H1 (cell line): ENCODE data around the gene ADAM12. TPM values are rescaled to one million over a fixed set of nuclear protein-coding genes. Genes with fewer than 3 reads are reported as not detected.

Source experiments
- CTCF ChIA-PET: fragments of 300-600 bp; sonication (Branson Sonifier 250); formaldehyde crosslinking; loops from one replicate; lab custom pipeline; 2021; ENCODE audit not compliant: partially characterized antibody; lab: Charles Lee
- POLR2A ChIA-PET: fragments of 300-600 bp; sonication (Branson Sonifier 250); formaldehyde crosslinking; loops from one replicate; lab custom pipeline; 2021; ENCODE audit warnings: inconsistent platforms; ENCODE audit not compliant: partially characterized antibody; lab: Charles Lee
- DNase-seq, 2 experiments: peaks; one replicate each; pipeline versions ENCODE4 v3.0.0 to v3.0.0-alpha.2; 2010 to 2022; ENCODE audit warnings: low spot score in 2 of 2, low read depth in 1 of 2, mixed read lengths in 1 of 2
- FAIRE-seq: peaks from 2 replicates; lab custom pipeline; 2011; peaks lifted over from hg19 to GRCh38; lab: Jason Lieb, UNC
- H2AFZ ChIP-seq: 2 replicates; pipeline ENCODE4 v1.8.1; 2012; ENCODE audit warnings: low read length, inconsistent platforms
- H2AK5ac ChIP-seq: 2 replicates; pipeline ENCODE4 v1.6.1; 2013; ENCODE audit warnings: low read depth, low read length
- H2BK120ac ChIP-seq: replicated peaks from 2 replicates; pipeline ENCODE3; 2013; ENCODE audit warnings: low read depth, low read length, inconsistent platforms
- H2BK12ac ChIP-seq: 2 replicates; pipeline ENCODE4 v1.6.1; 2013; ENCODE audit warnings: low read depth, low read length
- H2BK15ac ChIP-seq: 2 replicates; pipeline ENCODE4 v1.6.1; 2013; ENCODE audit warnings: low read length
- H2BK20ac ChIP-seq: 2 replicates; pipeline ENCODE4 v1.6.1; 2013; ENCODE audit warnings: low read length
- H2BK5ac ChIP-seq: 2 replicates; pipeline ENCODE4 v1.6.1; 2013; ENCODE audit warnings: low read depth, low read length
- H3K14ac ChIP-seq: 2 replicates; pipeline ENCODE4 v1.6.1; 2013; ENCODE audit warnings: inconsistent platforms; ENCODE audit not compliant: insufficient read length
- H3K18ac ChIP-seq: 2 replicates; pipeline ENCODE4 v1.6.1; 2013; ENCODE audit warnings: low read length; ENCODE audit errors: extremely low read depth
- H3K23ac ChIP-seq: 2 replicates; pipeline ENCODE4 v1.6.1; 2013; ENCODE audit warnings: inconsistent platforms; ENCODE audit not compliant: insufficient read length
- H3K23me2 ChIP-seq: 2 replicates; pipeline ENCODE4 v1.6.1; 2013; ENCODE audit warnings: low read depth, low read length
- H3K27ac ChIP-seq: 2 replicates; pipeline ENCODE4 v1.6.1; 2011; ENCODE audit warnings: low read depth, low read length, inconsistent platforms
- H3K27me3 ChIP-seq, 4 experiments: replicated peaks in 1 of 4; 1 replicate in 1 of 4; 2 replicates in 3 of 4; pipeline versions ENCODE4 v1.6.1 to v1.8.1; 2011 to 2013; ENCODE audit warnings: low read length in 3 of 4, mild to moderate bottlenecking in 3 of 4, inconsistent platforms in 2 of 4, mixed read lengths in 2 of 4, moderate library complexity in 1 of 4; ENCODE audit not compliant: control insufficient read depth in 3 of 4, insufficient read depth in 3 of 4; ENCODE audit errors: extremely low read depth in 1 of 4
- H3K36me3 ChIP-seq, 4 experiments: 2 replicates each; pipeline versions ENCODE4 v1.6.1 to v1.8.1; 2011 to 2013; ENCODE audit warnings: mild to moderate bottlenecking in 4 of 4, low read length in 3 of 4, moderate library complexity in 2 of 4, control low read depth in 1 of 4, inconsistent platforms in 1 of 4; ENCODE audit not compliant: insufficient read depth in 4 of 4, control insufficient read depth in 2 of 4
- H3K4ac ChIP-seq: replicated peaks from 2 replicates; pipeline ENCODE3; 2013; ENCODE audit warnings: low read length, low read depth, mixed read lengths, inconsistent platforms; ENCODE audit not compliant: insufficient read length
- H3K4me1 ChIP-seq, 4 experiments: replicated peaks in 1 of 4; 1 replicate in 1 of 4; 2 replicates in 3 of 4; pipeline versions ENCODE4 v1.6.1 to v1.8.1; 2011 to 2013; ENCODE audit warnings: low read length in 3 of 4, inconsistent platforms in 2 of 4, mixed read lengths in 1 of 4; ENCODE audit not compliant: insufficient read depth in 4 of 4, control insufficient read depth in 3 of 4
- H3K4me2 ChIP-seq, 2 experiments: 2 replicates each; pipeline versions ENCODE4 v1.6.1 to v1.8.1; 2011 to 2013; ENCODE audit warnings: low read depth in 2 of 2, low read length in 2 of 2, control low read depth in 1 of 2, inconsistent platforms in 1 of 2, mild to moderate bottlenecking in 1 of 2; ENCODE audit not compliant: insufficient read depth in 1 of 2
- H3K4me3 ChIP-seq, 4 experiments: fragments of 200-600, 300-600 bp in 1 of 4; sonication (generic), shearing (Covaris generic), sonication (Bioruptor Twin) in 1 of 4; 2 replicates each; pipeline versions ENCODE4 v1.5.1 to v1.8.1; 2011 to 2016; ENCODE audit warnings: low read length in 4 of 4, low read depth in 3 of 4, control low read depth in 2 of 4, inconsistent platforms in 2 of 4, mild to moderate bottlenecking in 2 of 4, mixed read lengths in 1 of 4, moderate library complexity in 1 of 4; ENCODE audit not compliant: insufficient read depth in 2 of 4; ENCODE audit errors: extremely low read depth in 1 of 4
- H3K56ac ChIP-seq: replicated peaks from 2 replicates; pipeline ENCODE3; 2013; ENCODE audit warnings: low read depth, mild to moderate bottlenecking, mixed read lengths, low read length, inconsistent platforms; ENCODE audit not compliant: insufficient read length
- H3K79me1 ChIP-seq: 2 replicates; pipeline ENCODE4 v1.6.1; 2013; ENCODE audit warnings: low read depth, low read length, control low read depth
- H3K79me2 ChIP-seq, 2 experiments: 2 replicates each; pipeline versions ENCODE4 v1.6.1 to v1.8.1; 2012 to 2013; ENCODE audit warnings: low read length in 2 of 2, mild to moderate bottlenecking in 2 of 2, inconsistent platforms in 1 of 2; ENCODE audit not compliant: insufficient read depth in 2 of 2, control insufficient read depth in 1 of 2
- H3K9ac ChIP-seq, 4 experiments: replicated peaks in 1 of 4; 1 replicate in 1 of 4; 2 replicates in 3 of 4; pipeline versions ENCODE4 v1.6.1 to v1.8.1; 2011 to 2013; ENCODE audit warnings: low read depth in 3 of 4, low read length in 3 of 4, control low read depth in 2 of 4, mild to moderate bottlenecking in 2 of 4, moderate library complexity in 2 of 4, inconsistent platforms in 1 of 4; ENCODE audit errors: extremely low read depth in 1 of 4
- H3K9me3 ChIP-seq, 2 experiments: 2 replicates each; pipeline versions ENCODE4 v1.6.1 to v1.8.1; 2012 to 2013; ENCODE audit warnings: mild to moderate bottlenecking in 2 of 2, moderate library complexity in 2 of 2, control low read depth in 1 of 2, inconsistent platforms in 1 of 2, low read depth in 1 of 2, low read length in 1 of 2, mixed read lengths in 1 of 2; ENCODE audit not compliant: insufficient read depth in 2 of 2
- H4K20me1 ChIP-seq, 2 experiments: replicated peaks in 1 of 2; 2 replicates each; pipeline versions ENCODE3 to v1.8.1; 2011 to 2013; ENCODE audit warnings: inconsistent platforms in 2 of 2, low read length in 2 of 2, mild to moderate bottlenecking in 1 of 2; ENCODE audit not compliant: insufficient read depth in 2 of 2, control insufficient read depth in 1 of 2
- H4K5ac ChIP-seq: 2 replicates; pipeline ENCODE4 v1.6.1; 2013; ENCODE audit warnings: low read length, low read depth, mixed read lengths, inconsistent platforms; ENCODE audit not compliant: insufficient read length
- H4K8ac ChIP-seq: 2 replicates; pipeline ENCODE4 v1.8.0; 2013; ENCODE audit warnings: mild to moderate bottlenecking, moderate library complexity, low read length, inconsistent platforms; ENCODE audit not compliant: insufficient read depth; ENCODE audit errors: extremely low read depth
- H4K91ac ChIP-seq: replicated peaks from 2 replicates; pipeline ENCODE3; 2013; ENCODE audit warnings: low read length, mixed read lengths, inconsistent platforms; ENCODE audit not compliant: insufficient read length
- CREB1 ChIP-seq: IDR thresholded peaks from 2 replicates; pipeline ENCODE4 v1.6.1; 2012; ENCODE audit warnings: inconsistent platforms
- SIN3A ChIP-seq, 2 experiments: IDR thresholded peaks in 1 of 2; conservative IDR thresholded peaks in 1 of 2; 2 replicates each; pipeline ENCODE4 v1.6.1; 2011 to 2012; ENCODE audit warnings: low read length in 2 of 2, improper control_type of control experiment in 1 of 2, low read depth in 1 of 2, mild to moderate bottlenecking in 1 of 2
- TAF7 ChIP-seq: optimal IDR thresholded peaks from 2 replicates; pipeline ENCODE3; 2011; ENCODE audit warnings: low read depth, mild to moderate bottlenecking, inconsistent platforms, low read length, moderate library complexity, borderline replicate concordance
- WGBS, 2 experiments: shearing (Covaris generic) in 1 of 2; methylation state at CpG; one replicate each; pipeline versions ENCODE4 v1.1.6 to v1.1.7; 2013 to 2015; ENCODE audit warnings: low lambda C conversion rate in 2 of 2, mixed read lengths in 2 of 2, inconsistent platforms in 1 of 2, low coverage in 1 of 2, missing lambda C conversion rate in 1 of 2; ENCODE audit not compliant: insufficient replicate concordance in 2 of 2, insufficient coverage in 1 of 2, insufficient read length in 1 of 2; ENCODE audit errors: extremely low coverage in 1 of 2, missing lambda C conversion rate in 1 of 2; 5-methylcytosine and 5-hydroxymethylcytosine counted together
- polyA plus RNA-seq, 7 experiments: library from polyadenylated mRNA; depleted of rRNA in 3 of 7; stranded (reverse) in 5 of 7; unstranded in 2 of 7; fragments of >200 nt in 5 of 7; fragments of 200-250 nt in 2 of 7; gene quantifications; 1 replicate in 5 of 7; 2 replicates in 1 of 7; 4 replicates in 1 of 7; pipeline versions ENCODE4 v1.2.1 to v1.2.3, GENCODE V29; 2011 to 2013; ENCODE audit warnings: missing spikeins in 2 of 7, mixed read lengths in 2 of 7
- total RNA-seq: library from RNA; stranded (reverse); fragmentation: NEBNext Ultra II Directional; extraction: Animal tissue kit (Norgen Biotek cat#: 25700); gene quantifications from 2 replicates; pipeline ENCODE4 v1.2.1, GENCODE V29; 2021
- TF ChIP-seq, protein P1 (sequence below): IDR thresholded peaks from 2 replicates; pipeline ENCODE4 v1.6.1; 2011; ENCODE audit warnings: low read depth, mild to moderate bottlenecking, low read length; ENCODE audit not compliant: insufficient read depth

Gene ADAM12
- total and polyA plus RNA-seq, 2 of the 8 experiments (the other 6 are each of a cell fraction or from before 2014, with no cell fraction given) = 0.07 to 0.17 TPM

DNA sequence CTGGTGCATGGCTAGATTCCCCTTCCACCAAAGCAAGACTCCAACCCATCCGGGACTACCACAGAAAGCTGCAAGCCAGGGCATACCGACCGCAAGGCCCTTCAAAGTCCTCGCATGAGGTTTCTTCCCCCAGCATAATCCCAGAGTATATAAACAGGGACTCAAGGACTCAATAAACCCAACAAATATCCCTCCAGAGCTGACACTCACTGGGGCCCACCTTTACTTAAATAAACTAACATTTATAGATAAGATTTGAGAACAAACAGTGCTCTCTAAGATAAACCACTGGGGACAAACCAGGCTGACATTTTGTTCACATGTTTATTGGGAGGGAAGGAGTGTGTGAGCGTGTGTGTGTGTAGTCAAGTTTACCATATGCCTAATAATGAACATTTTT is 138.2 kb downstream of the ADAM12 start:
- no peak overlapping the region for H2BK12ac ChIP-seq
- no peak overlapping the region for H3K4me2 ChIP-seq
- no peak overlapping the region for H3K23ac ChIP-seq
- H3K27me3 ChIP-seq = peaks cover 0 to 6% (median 0%) of the 10 kb centered on the region in 4 experiments; a peak in 2 of 7 replicates
- no peak overlapping the region for H3K4ac ChIP-seq
- H3K56ac ChIP-seq = no peak overlapping the region
- 87% methylated on average over 5 of the region's 5 CpGs; no CpG with 5 or more reads in 1 of the 2 experiments for WGBS, 2 experiments
- no peaks in the 10 kb centered on the region; a peak in 1 of 4 replicates for H3K79me2 ChIP-seq
- no peak overlapping the region for H3K4me3 ChIP-seq
- H4K5ac ChIP-seq = no peak overlapping the region
- DNase-seq (no peak), FAIRE-seq (no peak)
- H4K8ac ChIP-seq = no peak overlapping the region
- H2BK120ac ChIP-seq = no peak overlapping the region
- ChIA-PET POLR2A (no interaction called here), CTCF (interaction anchor here (1.6 kb wide), 1 partner anchor 10 kb away, joined by 7 read pairs; no protein-coding TSS in a partner anchor)
- 0 out of 4 replicates have a peak, but pooled peaks cover 0 to 2% of the 10 kb centered on the region in 2 experiments for H3K9me3 ChIP-seq
- H4K20me1 ChIP-seq = peaks cover 0 to 9% of the 10 kb centered on the region in 2 experiments
- peaks cover 10% of the 10 kb centered on the region; the same call in 1 of the 2 replicates for H3K23me2 ChIP-seq
- no peak overlapping the region for H3K27ac ChIP-seq
- no peak overlapping the region for H2BK5ac ChIP-seq
- H3K14ac ChIP-seq = no peak overlapping the region
- peak overlapping the region; percentile 63; the same call in 1 of the 2 replicates for H2AFZ ChIP-seq
- no peaks in the 10 kb centered on the region for H3K79me1 ChIP-seq
- no peak overlapping the region for H3K9ac ChIP-seq
- no peak overlapping the region for H2BK20ac ChIP-seq
- H3K4me1 ChIP-seq = peaks cover 0 to 4% (median 2%) of the 10 kb centered on the region in 4 experiments; a peak in 3 of 7 replicates
- TF ChIP-seq, protein P1, sequence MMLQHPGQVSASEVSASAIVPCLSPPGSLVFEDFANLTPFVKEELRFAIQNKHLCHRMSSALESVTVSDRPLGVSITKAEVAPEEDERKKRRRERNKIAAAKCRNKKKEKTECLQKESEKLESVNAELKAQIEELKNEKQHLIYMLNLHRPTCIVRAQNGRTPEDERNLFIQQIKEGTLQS = no peak
- no peak for TF ChIP-seq CREB1
- TF ChIP-seq SIN3A (conservative IDR thresholded peaks at IDR 0.05 in 1 of 2, IDR thresholded peaks at IDR 0.05 in 1 of 2; ENCODE audit: low read depth in 1 of 2, low read length in 2 of 2) = no peak
- TF ChIP-seq TAF7 = no peak
- H4K91ac ChIP-seq = no peak overlapping the region
- no peak overlapping the region for H2AK5ac ChIP-seq
- no peaks in the 10 kb centered on the region for H3K36me3 ChIP-seq
- no peak overlapping the region for H3K18ac ChIP-seq
- no peak overlapping the region for H2BK15ac ChIP-seq
